Spleen (tissue), 11 donors: ENCODE results near the gene LMCD1. TPM values are rescaled to one million over a fixed set of nuclear protein-coding genes. Genes with fewer than 3 reads are reported as not detected.

ENCODE experiments used
- DNase-seq: peaks from one replicate; pipeline ENCODE4 v3.0.0-alpha.2; 2020
- H3K27ac ChIP-seq, 8 donors: fragments of 200-600 bp; sonication (generic) in 7 of 8; 1 replicate in 4 of 8; 2 replicates in 4 of 8; pipeline versions ENCODE4 v1.5.0 to v1.8.0; 2016 to 2021; ENCODE audit warnings: inconsistent platforms in 4 of 8, mild to moderate bottlenecking in 4 of 8, moderate library complexity in 1 of 8
- H3K27me3 ChIP-seq, 7 donors: fragments of 200-600 bp; sonication (generic) in 6 of 7; replicated peaks in 1 of 7; 1 replicate in 4 of 7; 2 replicates in 3 of 7; pipeline versions ENCODE4 v1.5.0 to v1.8.0; 2016 to 2021; ENCODE audit warnings: inconsistent platforms in 3 of 7, mild to moderate bottlenecking in 1 of 7
- H3K36me3 ChIP-seq, 6 donors: fragments of 200-600 bp; sonication (generic) in 5 of 6; 1 replicate in 4 of 6; 2 replicates in 2 of 6; pipeline versions ENCODE4 v1.5.0 to v1.8.0; 2016 to 2021; ENCODE audit warnings: inconsistent platforms in 2 of 6
- H3K4me1 ChIP-seq, 6 donors: fragments of 200-600 bp; sonication (generic) in 5 of 6; 1 replicate in 3 of 6; 2 replicates in 3 of 6; pipeline versions ENCODE4 v1.5.0 to v1.8.0; 2016 to 2021; ENCODE audit warnings: inconsistent platforms in 3 of 6
- H3K4me3 ChIP-seq, 8 donors: fragments of 200-600 bp; sonication (generic) in 7 of 8; 1 replicate in 4 of 8; 2 replicates in 4 of 8; pipeline versions ENCODE4 v1.5.0 to v1.8.0; 2016 to 2021; ENCODE audit warnings: inconsistent platforms in 4 of 8, mild to moderate bottlenecking in 4 of 8, moderate library complexity in 2 of 8
- H3K9me3 ChIP-seq, 8 donors: fragments of 200-600 bp; sonication (generic) in 7 of 8; 1 replicate in 4 of 8; 2 replicates in 4 of 8; pipeline versions ENCODE4 v1.5.0 to v1.8.0; 2016 to 2021; ENCODE audit warnings: inconsistent platforms in 4 of 8
- CTCF ChIP-seq, 11 experiments: fragments of 200-600 bp in 7 of 11; fragments of 450-650 bp in 4 of 11; sonication (generic) in 4 of 11; IDR thresholded peaks in 8 of 11; conservative IDR thresholded peaks in 3 of 11; 1 replicate in 7 of 11; 2 replicates in 4 of 11; pipeline versions ENCODE4 v1.4.0 to v1.8.0; 2016 to 2021; ENCODE audit warnings: antibody characterized with exemption in 11 of 11, inconsistent platforms in 4 of 11, mild to moderate bottlenecking in 1 of 11
- POLR2A ChIP-seq, 3 donors: fragments of 450-650 bp; IDR thresholded peaks; one replicate each; pipeline ENCODE4 v1.5.1; 2017; ENCODE audit warnings: antibody characterized with exemption in 3 of 3, mild to moderate bottlenecking in 1 of 3
- POLR2AphosphoS5 ChIP-seq, 3 donors: sonication (generic); formaldehyde crosslinking; IDR thresholded peaks; one replicate each; pipeline ENCODE4 v1.5.1; 2017; ENCODE audit warnings: antibody characterized with exemption in 3 of 3
- WGBS, 5 donors: extraction: QIAGEN DNeasy Blood & Tissue Kit in 3 of 5; methylation state at CpG; one replicate each; pipeline versions ENCODE4 v1.1.5 to v1.1.7; 2013 to 2018; 5-methylcytosine and 5-hydroxymethylcytosine counted together
- intact Hi-C: fragments of 100-400 bp; cut with DNase I; formaldehyde crosslinking; loops from one replicate; pipeline ENCODE4 v1.15.0; 2023; ENCODE audit warnings: low total_unique reads
- polyA plus RNA-seq, 3 donors: library from polyadenylated mRNA; stranded (reverse); fragments of 200-250 nt; gene quantifications; one replicate each; pipeline ENCODE4 v1.2.1, GENCODE V29; 2013
- total RNA-seq, 7 donors: library from RNA; depleted of rRNA in 3 of 7; stranded (reverse); fragments of >200 nt in 3 of 7; fragmentation: NEBNext Ultra II Directional in 4 of 7; extraction: Animal tissue kit (Norgen Biotek cat#: 25700) in 4 of 7; gene quantifications; one replicate each; pipeline versions ENCODE4 v1.1.0 to v1.2.1, GENCODE V29; 2016 to 2021
- donor health status: healthy with polysubstance abuse.
- donor health status: DM: no; HTN: no; CAD: no; lungs with moderate emphysema.
- donor health status: DM: no; HTN: no; CAD: no.
- donor health status: Bipolar disorder and iron deficiency.
- donor health status: healthy.
- donor health status: DM: no; HTN: no; CAD: no.
- donor health status: DM: yes; HTN: yes; CAD: no.

LMCD1 gene
- total and polyA plus RNA-seq, 10 donors, result 24.5 to 203 (median 78.7) TPM

GRCh38 chr3:8541486-8541885, 39.9 kb downstream of the LMCD1 start:
- peaks cover 0 to 62% (median 3%) of the 10 kb centered on the region in 6 donors for H3K36me3 ChIP-seq
- TF ChIP-seq POLR2AphosphoS5 (IDR thresholded peaks at IDR 0.05) (no peak), CTCF (IDR thresholded peaks at IDR 0.05 in 8 of 11, conservative IDR thresholded peaks at IDR 0.05 in 3 of 11) (no peak), POLR2A (IDR thresholded peaks at IDR 0.05) (no peak)
- intact Hi-C loops, result no loop called here
- peaks cover 6 to 34% (median 26%) of the 10 kb centered on the region in 6 donors for H3K4me1 ChIP-seq
- no peak overlapping the region for H3K4me3 ChIP-seq
- peak overlapping the region in 3 of 8 donors; percentile 47 to 61 (median 48) for H3K27ac ChIP-seq
- H3K27me3 ChIP-seq, result no peaks in the 10 kb centered on the region
- peaks cover 0 to 4% (median 0%) of the 10 kb centered on the region in 8 donors for H3K9me3 ChIP-seq
- DNase-seq, result no peak
- WGBS, 5 donors, result 87 to 92% (median 87%) methylated on average over 9 of the region's 9 CpGs

- Histone ChIP-seq H3K27me3 (no peaks in the 10 kb centered on the region), H3K4me3 (no peak overlapping the region), H3K36me3 (peaks cover 0 to 66% (median 3%) of the 10 kb centered on the region in 6 donors), H3K27ac (peak overlapping the region in 5 of 8 donors; percentile 5 to 51 (median 27)), H3K4me1 (peaks cover 6 to 32% (median 26%) of the 10 kb centered on the region in 6 donors), H3K9me3 (no peaks in the 10 kb centered on the region)
- TF ChIP-seq POLR2AphosphoS5 (IDR thresholded peaks at IDR 0.05), result peak; percentile 17 to 73 (median 42)
- TF ChIP-seq POLR2A (IDR thresholded peaks at IDR 0.05), result no peak
- no peak for TF ChIP-seq CTCF (IDR thresholded peaks at IDR 0.05 in 8 of 11, conservative IDR thresholded peaks at IDR 0.05 in 3 of 11)
- WGBS, 5 donors, result 53 to 86% (median 69%) methylated on average over 12 of the region's 12 CpGs
- DNase-seq, result no peak
- intact Hi-C loops, result no loop called here
Measured at GRCh38 chr3:8542190-8543135, 40.8 kb downstream of the LMCD1 start.

GRCh38 chr3:8546609-8547008, 45.0 kb downstream of the LMCD1 start:
- H3K27ac ChIP-seq, result no peak overlapping the region
- TF ChIP-seq POLR2A (IDR thresholded peaks at IDR 0.05), result no peak
- TF ChIP-seq POLR2AphosphoS5 (IDR thresholded peaks at IDR 0.05), result no peak
- TF ChIP-seq CTCF (IDR thresholded peaks at IDR 0.05 in 8 of 11, conservative IDR thresholded peaks at IDR 0.05 in 3 of 11), result no peak
- 72 to 90% (median 81%) methylated on average over 4 of the region's 4 CpGs for WGBS, 5 donors
- H3K36me3 ChIP-seq, result peaks cover 0 to 77% (median 6%) of the 10 kb centered on the region in 6 donors
- no peak for DNase-seq
- H3K9me3 ChIP-seq, result no peaks in the 10 kb centered on the region
- H3K27me3 ChIP-seq, result no peaks in the 10 kb centered on the region
- intact Hi-C loops, result no loop called here
- no peak overlapping the region for H3K4me3 ChIP-seq
- H3K4me1 ChIP-seq, result peaks cover 0 to 15% (median 9%) of the 10 kb centered on the region in 6 donors
